ENCODE results near the gene CAPS.

DNA sequence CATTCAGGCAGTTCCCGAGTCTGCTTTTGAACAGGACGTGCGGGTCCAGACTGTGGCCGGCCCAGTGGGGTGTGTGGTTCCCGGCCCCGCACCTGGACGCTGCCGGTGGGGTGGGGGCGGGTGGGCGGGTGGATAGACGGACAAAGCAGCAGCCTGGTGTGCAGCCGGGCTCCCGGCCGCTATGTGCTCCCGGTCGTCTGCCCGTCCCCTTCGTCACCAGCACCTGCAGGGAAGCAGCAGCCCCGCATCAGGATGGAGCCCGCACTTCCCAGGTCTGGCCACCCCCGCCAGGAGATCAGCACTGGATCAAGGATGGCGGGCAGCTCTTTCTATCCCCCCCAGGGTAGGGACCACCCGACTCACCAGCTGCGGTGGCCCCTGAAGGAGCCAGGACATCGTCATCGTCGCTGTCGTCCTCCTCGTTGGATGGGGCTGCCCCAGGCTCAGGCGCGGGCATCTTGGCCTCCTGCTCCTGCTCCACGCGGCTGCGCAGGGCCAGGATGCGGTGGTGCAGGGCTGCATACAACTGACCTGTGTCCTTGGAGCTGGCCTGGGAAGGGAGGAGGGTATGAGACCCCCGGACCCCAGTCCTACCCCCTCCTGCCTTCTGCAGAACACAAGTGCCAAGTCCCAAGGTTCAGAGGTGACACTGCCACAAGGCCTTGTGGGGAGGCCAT is 3.5 kb downstream of the CAPS start:
- TF ChIP-seq, protein P1, sequence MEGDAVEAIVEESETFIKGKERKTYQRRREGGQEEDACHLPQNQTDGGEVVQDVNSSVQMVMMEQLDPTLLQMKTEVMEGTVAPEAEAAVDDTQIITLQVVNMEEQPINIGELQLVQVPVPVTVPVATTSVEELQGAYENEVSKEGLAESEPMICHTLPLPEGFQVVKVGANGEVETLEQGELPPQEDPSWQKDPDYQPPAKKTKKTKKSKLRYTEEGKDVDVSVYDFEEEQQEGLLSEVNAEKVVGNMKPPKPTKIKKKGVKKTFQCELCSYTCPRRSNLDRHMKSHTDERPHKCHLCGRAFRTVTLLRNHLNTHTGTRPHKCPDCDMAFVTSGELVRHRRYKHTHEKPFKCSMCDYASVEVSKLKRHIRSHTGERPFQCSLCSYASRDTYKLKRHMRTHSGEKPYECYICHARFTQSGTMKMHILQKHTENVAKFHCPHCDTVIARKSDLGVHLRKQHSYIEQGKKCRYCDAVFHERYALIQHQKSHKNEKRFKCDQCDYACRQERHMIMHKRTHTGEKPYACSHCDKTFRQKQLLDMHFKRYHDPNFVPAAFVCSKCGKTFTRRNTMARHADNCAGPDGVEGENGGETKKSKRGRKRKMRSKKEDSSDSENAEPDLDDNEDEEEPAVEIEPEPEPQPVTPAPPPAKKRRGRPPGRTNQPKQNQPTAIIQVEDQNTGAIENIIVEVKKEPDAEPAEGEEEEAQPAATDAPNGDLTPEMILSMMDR (IDR thresholded peaks at IDR 0.05; ENCODE audit: insufficient read depth, low read length, poor library complexity, severe bottlenecking), result no peak
- TF ChIP-seq EZH2phosphoT487 (conservative IDR thresholded peaks at IDR 0.05; ENCODE audit: low read length), result no peak

Measured in SU-DHL-6 (cell line).